OCI-LY1 (cell line): ENCODE measurements around the gene EMILIN1.

Source experiments
- CTCF ChIP-seq: fragments of 200-600 bp; sonication (generic), shearing (Covaris generic); IDR thresholded peaks from 2 replicates; pipeline ENCODE4 v1.5.1; 2017; ENCODE audit warnings: mild to moderate bottlenecking, antibody characterized with exemption, low read length, moderate library complexity, mixed read lengths
- EZH2 ChIP-seq: fragments of 200-600 bp; sonication (generic), shearing (Covaris generic); IDR thresholded peaks from 2 replicates; pipeline ENCODE4 v1.8.0; 2017; ENCODE audit warnings: borderline replicate concordance, mixed run types, mild to moderate bottlenecking, antibody characterized with exemption, low read length, moderate library complexity, mixed read lengths

DNA sequence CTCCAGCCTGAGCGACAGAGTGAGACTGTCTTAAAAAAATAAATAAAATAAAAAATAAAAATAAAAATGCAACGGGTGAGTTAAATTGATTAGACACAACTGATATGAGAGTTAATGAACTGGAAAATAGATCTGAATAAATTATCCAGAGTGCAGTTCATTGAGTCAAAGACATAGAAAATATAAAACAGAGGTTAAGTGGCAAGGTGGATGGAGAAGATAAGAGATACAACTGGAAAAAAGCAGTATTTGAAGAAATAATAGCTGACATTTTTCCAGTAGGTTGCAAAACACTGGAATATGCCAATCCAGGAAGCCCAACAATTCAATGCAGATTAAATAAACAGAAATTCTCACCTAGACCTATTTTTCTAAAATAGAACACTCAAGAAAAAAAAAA lies 29.8 kb downstream of the EMILIN1 start:
- TF ChIP-seq CTCF: no peak
- no peak for TF ChIP-seq EZH2
